ENCODE measurements around the gene SULT1C2.
"Not testable (repeated sequence)": the region's sequence is repeated elsewhere in the genome, so short reads cannot be mapped to it uniquely, and the experiment has no call there.

Gene SULT1C2

DNA sequence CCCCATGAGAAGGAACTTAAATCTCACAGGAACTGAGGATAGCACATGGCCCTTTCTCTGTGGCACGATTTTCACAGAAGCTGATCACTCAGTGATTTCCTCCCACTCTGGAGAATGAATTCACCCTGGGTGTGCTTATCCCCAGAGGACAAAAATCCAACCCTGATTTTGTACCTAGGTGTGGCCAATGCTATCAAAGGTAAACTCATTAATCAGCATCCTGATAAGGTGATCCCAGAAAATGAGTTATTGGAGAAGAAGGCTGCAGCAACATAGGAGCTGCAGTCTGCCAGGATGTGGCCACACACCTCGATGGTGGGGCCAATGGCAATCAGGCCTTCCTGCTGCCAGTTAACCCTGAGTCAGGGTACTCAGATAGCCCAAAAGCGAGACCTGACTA, 8.2 kb upstream of the SULT1C2 start:
- no peak for DNase-seq
- TF ChIP-seq, protein P1, sequence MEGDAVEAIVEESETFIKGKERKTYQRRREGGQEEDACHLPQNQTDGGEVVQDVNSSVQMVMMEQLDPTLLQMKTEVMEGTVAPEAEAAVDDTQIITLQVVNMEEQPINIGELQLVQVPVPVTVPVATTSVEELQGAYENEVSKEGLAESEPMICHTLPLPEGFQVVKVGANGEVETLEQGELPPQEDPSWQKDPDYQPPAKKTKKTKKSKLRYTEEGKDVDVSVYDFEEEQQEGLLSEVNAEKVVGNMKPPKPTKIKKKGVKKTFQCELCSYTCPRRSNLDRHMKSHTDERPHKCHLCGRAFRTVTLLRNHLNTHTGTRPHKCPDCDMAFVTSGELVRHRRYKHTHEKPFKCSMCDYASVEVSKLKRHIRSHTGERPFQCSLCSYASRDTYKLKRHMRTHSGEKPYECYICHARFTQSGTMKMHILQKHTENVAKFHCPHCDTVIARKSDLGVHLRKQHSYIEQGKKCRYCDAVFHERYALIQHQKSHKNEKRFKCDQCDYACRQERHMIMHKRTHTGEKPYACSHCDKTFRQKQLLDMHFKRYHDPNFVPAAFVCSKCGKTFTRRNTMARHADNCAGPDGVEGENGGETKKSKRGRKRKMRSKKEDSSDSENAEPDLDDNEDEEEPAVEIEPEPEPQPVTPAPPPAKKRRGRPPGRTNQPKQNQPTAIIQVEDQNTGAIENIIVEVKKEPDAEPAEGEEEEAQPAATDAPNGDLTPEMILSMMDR (IDR thresholded peaks at IDR 0.05; ENCODE audit: low read depth, low read length), result no peak
- no peaks in the 10 kb centered on the region for H3K9me3 ChIP-seq
- no peaks in the 10 kb centered on the region for H3K4me1 ChIP-seq
- H3K4me3 ChIP-seq (ENCODE audit: low read depth, low read length), result no peak overlapping the region
- no peaks in the 10 kb centered on the region for H3K36me3 ChIP-seq
- H3K27me3 ChIP-seq, result no peaks in the 10 kb centered on the region

DNA sequence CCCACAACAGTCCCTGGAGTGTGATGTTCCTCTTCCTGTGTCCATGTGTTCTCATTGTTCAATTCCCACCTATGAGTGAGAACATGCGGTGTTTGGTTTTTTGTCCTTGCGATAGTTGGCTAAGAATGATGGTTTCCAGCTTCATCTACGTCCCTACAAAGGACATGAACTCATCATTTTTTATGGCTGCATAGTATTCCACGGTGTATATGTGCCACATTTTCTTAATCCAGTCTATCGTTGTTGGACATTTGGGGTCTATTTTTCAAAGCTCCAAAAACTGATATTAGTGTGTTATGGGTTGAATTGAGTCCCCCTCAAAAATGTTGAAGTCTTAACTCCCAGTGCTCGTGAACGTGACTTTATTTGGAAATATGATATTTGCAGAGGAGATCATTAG, 4.1 kb upstream of the SULT1C2 start:
- not testable (repeated sequence) for H3K36me3 ChIP-seq; H3K4me3 ChIP-seq (ENCODE audit: low read depth, low read length); H3K4me1 ChIP-seq; DNase-seq; H3K9me3 ChIP-seq; H3K27me3 ChIP-seq

DNA sequence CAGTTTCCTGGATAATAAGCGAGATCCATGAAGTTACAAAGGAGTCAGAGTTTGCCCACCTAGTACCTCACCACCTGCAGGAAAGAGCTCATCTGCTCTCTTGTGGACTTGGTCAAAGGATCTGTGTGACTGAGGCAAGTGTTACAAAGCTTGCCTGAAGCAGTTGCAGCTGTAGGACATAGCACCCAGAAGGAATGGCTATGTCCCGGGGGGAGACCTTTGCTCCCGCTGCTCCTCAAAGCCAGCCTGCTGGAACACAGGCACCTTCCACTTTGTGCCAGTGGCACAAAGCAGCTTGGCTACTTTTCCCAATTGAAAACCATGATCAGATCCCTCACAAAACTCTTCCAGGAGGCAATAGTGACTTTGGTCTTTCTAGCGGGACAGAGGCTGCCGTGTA, 3.1 kb upstream of the SULT1C2 start:
- TF ChIP-seq, protein P1 (IDR thresholded peaks at IDR 0.05; ENCODE audit: low read depth, low read length), result no peak
- Histone ChIP-seq H3K36me3 (no peaks in the 10 kb centered on the region), H3K9me3 (no peaks in the 10 kb centered on the region), H3K27me3 (no peaks in the 10 kb centered on the region), H3K4me1 (no peaks in the 10 kb centered on the region), H3K4me3 (ENCODE audit: low read depth, low read length) (no peak overlapping the region)
- no peak for DNase-seq

DNA sequence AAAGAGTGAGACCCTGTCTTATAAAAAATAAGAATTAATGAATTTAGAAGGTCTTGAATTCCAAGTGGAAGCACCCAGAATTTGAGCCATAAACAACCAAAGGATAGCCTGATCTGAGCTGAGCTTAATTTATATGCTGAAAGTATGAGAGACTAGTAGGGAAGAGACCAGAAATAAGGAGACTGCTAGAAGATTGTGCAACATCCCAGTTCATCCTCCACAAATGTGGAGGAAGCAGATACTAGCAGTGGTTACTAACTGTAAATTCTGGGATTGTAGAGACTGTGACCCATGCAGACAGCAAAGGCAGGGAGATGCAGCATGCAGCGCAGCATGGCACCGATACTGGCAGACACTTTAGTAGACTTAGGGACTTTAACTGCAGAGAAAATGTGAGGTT, 1.5 kb upstream of the SULT1C2 start:
- TF ChIP-seq, protein P1 (IDR thresholded peaks at IDR 0.05; ENCODE audit: low read depth, low read length), result no peak
- Histone ChIP-seq H3K4me3 (ENCODE audit: low read depth, low read length) (no peak overlapping the region), H3K4me1 (no peaks in the 10 kb centered on the region), H3K27me3 (no peaks in the 10 kb centered on the region), H3K36me3 (no peaks in the 10 kb centered on the region), H3K9me3 (no peaks in the 10 kb centered on the region)
- no peak for DNase-seq

DNA sequence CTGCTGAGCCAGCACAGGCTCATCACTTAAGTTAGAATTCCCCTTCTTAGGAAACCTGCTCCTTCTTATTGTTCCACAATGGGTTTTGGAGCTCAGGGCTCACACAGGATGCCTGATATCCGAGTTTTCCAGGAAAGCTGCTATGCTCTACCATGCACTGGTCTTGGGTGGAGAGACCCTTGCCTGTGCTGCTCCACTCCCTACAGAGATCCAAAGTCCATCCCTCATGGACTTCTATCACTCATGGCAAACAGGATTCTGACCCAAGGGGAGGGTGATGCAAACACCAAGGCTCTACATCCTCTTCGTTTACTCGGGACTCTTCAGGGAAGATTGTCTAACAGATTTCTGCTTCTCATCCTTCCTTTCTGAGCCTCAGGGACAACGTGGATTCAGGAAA, 5.2 kb downstream of the SULT1C2 start:
- Histone ChIP-seq H3K4me3 (ENCODE audit: low read depth, low read length) (no peak overlapping the region), H3K9me3 (no peaks in the 10 kb centered on the region), H3K27me3 (no peaks in the 10 kb centered on the region), H3K36me3 (no peaks in the 10 kb centered on the region), H3K4me1 (no peaks in the 10 kb centered on the region)
- TF ChIP-seq, protein P1 (IDR thresholded peaks at IDR 0.05; ENCODE audit: low read depth, low read length), result no peak
- DNase-seq, result no peak

DNA sequence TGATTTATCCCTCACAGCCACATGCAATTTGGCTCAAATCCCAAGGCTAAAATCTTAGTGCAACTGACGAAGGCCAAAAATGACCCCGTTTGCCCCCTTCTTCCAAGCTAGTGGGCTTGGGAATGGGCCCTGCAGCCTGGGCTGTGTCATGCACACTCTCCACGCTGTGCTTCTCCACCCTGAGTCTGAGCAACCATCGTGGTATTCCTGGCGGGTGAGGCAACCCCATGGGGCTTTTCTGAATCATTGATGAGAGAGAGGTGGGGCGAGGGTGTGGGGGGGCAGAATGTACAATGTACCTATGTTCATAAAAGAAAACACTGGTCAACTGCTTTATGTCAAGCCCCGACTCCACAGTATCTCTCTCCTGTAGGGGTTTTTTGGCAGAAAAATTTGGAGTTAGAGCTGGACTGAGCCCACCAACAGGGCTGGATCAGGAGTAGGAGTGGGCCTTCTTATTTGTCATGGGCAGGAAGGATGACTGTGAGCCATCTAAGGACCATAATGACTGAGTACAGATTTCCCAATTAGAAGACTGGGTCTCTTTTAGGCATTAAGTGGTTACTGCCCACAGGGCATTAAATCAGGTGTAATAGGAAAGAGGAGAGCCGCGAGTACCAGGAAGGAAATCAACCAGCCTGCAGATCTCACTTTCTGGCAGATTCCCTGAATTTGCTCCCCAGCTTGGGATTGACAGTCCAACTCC, 8.9 kb downstream of the SULT1C2 start:
- Histone ChIP-seq H3K4me3 (ENCODE audit: low read depth, low read length) (no peak overlapping the region), H3K9me3 (no peaks in the 10 kb centered on the region), H3K4me1 (no peaks in the 10 kb centered on the region), H3K27me3 (no peaks in the 10 kb centered on the region), H3K36me3 (no peaks in the 10 kb centered on the region)
- no peak for DNase-seq
- TF ChIP-seq, protein P1 (IDR thresholded peaks at IDR 0.05; ENCODE audit: low read depth, low read length), result no peak

Data from BE2C (cell line).